ENCODE results near the gene MAPK8IP3. TPM values are rescaled to one million over a fixed set of nuclear protein-coding genes. Genes with fewer than 3 reads are reported as not detected.

Gene MAPK8IP3
- total RNA-seq, 2 experiments from 2014 or later = 290 to 297 TPM

GRCh38 chr16:1792836-1793577, 87.0 kb downstream of the MAPK8IP3 start:
- POLR2A ChIA-PET = interaction anchor here (2.2 kb wide), 1 partner anchor 10 kb away, joined by 9 read pairs; the partner anchor contains the start of genes NUBP2 and SPSB3
- ATAC-seq (ENCODE audit: poor library complexity) = no peak

GRCh38 chr16:1793578-1794220, 87.7 kb downstream of the MAPK8IP3 start, which contains the start of gene IGFALS:
TSS of gene IGFALS (minus strand) at chr16:1793705. CDS start at chr16:1793652, 53 bp downstream.
- Histone ChIP-seq H3K36me3 (ENCODE audit: insufficient read depth, low read length) (peaks cover 12% of the 10 kb centered on the region), H3K9me3 (ENCODE audit: control insufficient read depth in 1 of 2, insufficient read depth in 1 of 2, low read length in 2 of 2) (peaks cover 11 to 15% of the 10 kb centered on the region in 2 experiments), H3K27ac (ENCODE audit: low read depth in 1 of 2, low read length in 2 of 2) (no peak within 1 kb of the TSS), H3K27me3 (ENCODE audit: control insufficient read depth in 1 of 2, insufficient read depth in 2 of 2, low read length in 2 of 2) (no peaks in the 10 kb centered on the region), H3K4me3 (ENCODE audit: low read length) (no peak within 1 kb of the TSS), H3K4me1 (ENCODE audit: insufficient read depth, low read length) (no peaks in the 10 kb centered on the region)
- Mint-ChIP-seq H3K9me3 (peaks cover 3% of the 10 kb centered on the region), H3K27me3 (no peaks in the 10 kb centered on the region), H3K36me3 (ENCODE audit: low read depth) (peaks cover 10% of the 10 kb centered on the region), H3K4me3 (no peak within 1 kb of the TSS), H3K27ac (no peak within 1 kb of the TSS), H3K4me1 (ENCODE audit: low read depth) (no peaks in the 10 kb centered on the region)
- TF ChIP-seq CTCF (IDR thresholded peaks at IDR 0.05) = no peak
- DNase-seq (peak in 1 of 14 experiments; percentile 16), ATAC-seq (ENCODE audit: poor library complexity) (no peak)
- ChIA-PET CTCF (no interaction called here), POLR2A (interaction anchor here (2.2 kb wide), 1 partner anchor 11 kb away, joined by 9 read pairs; the partner anchor contains the start of genes NUBP2 and SPSB3)
- intact Hi-C loops (cut with DNase I, micrococcal nuclease) = no loop called here

More at GRCh38 chr16:1792836-1793577, 87.0 kb downstream of the MAPK8IP3 start:
- CTCF ChIA-PET = no interaction called here
- Histone ChIP-seq H3K4me1 (ENCODE audit: insufficient read depth, low read length) (no peaks in the 10 kb centered on the region), H3K36me3 (ENCODE audit: insufficient read depth, low read length) (peaks cover 19% of the 10 kb centered on the region), H3K4me3 (ENCODE audit: low read length) (no peak overlapping the region), H3K27ac (ENCODE audit: low read depth in 1 of 2, low read length in 2 of 2) (no peak overlapping the region), H3K27me3 (ENCODE audit: control insufficient read depth in 1 of 2, insufficient read depth in 2 of 2, low read length in 2 of 2) (no peaks in the 10 kb centered on the region), H3K9me3 (ENCODE audit: control insufficient read depth in 1 of 2, insufficient read depth in 1 of 2, low read length in 2 of 2) (peaks cover 7 to 8% of the 10 kb centered on the region in 2 experiments)
- no peaks in the 10 kb centered on the region for H3K27me3 Mint-ChIP-seq
- H3K36me3 Mint-ChIP-seq (ENCODE audit: low read depth) = peaks cover 11% of the 10 kb centered on the region
- no peak for TF ChIP-seq CTCF (IDR thresholded peaks at IDR 0.05)
- H3K9me3 Mint-ChIP-seq = peaks cover 3% of the 10 kb centered on the region
- intact Hi-C loops (cut with DNase I, micrococcal nuclease) = no loop called here
- H3K4me1 Mint-ChIP-seq (ENCODE audit: low read depth) = no peaks in the 10 kb centered on the region
- peak in 1 of 14 experiments; percentile 16 for DNase-seq
- no peak overlapping the region for H3K4me3 Mint-ChIP-seq
- no peak overlapping the region for H3K27ac Mint-ChIP-seq

- ChIA-PET CTCF (no interaction called here), POLR2A (interaction anchor here (2.2 kb wide), 1 partner anchor 12 kb away, joined by 9 read pairs; the partner anchor contains the start of genes NUBP2 and SPSB3)
- Histone ChIP-seq H3K27me3 (ENCODE audit: control insufficient read depth in 1 of 2, insufficient read depth in 2 of 2, low read length in 2 of 2) (no peaks in the 10 kb centered on the region), H3K4me3 (ENCODE audit: low read length) (no peak overlapping the region), H3K27ac (ENCODE audit: low read depth in 1 of 2, low read length in 2 of 2) (no peak overlapping the region), H3K4me1 (ENCODE audit: insufficient read depth, low read length) (no peaks in the 10 kb centered on the region), H3K36me3 (ENCODE audit: insufficient read depth, low read length) (peaks cover 6% of the 10 kb centered on the region), H3K9me3 (ENCODE audit: control insufficient read depth in 1 of 2, insufficient read depth in 1 of 2, low read length in 2 of 2) (peaks cover 11 to 19% of the 10 kb centered on the region in 2 experiments)
- no peaks in the 10 kb centered on the region for H3K4me1 Mint-ChIP-seq (ENCODE audit: low read depth)
- no peak for TF ChIP-seq CTCF (IDR thresholded peaks at IDR 0.05)
- peaks cover 3% of the 10 kb centered on the region for H3K9me3 Mint-ChIP-seq
- DNase-seq (peak in 1 of 14 experiments; percentile 20), ATAC-seq (ENCODE audit: poor library complexity) (no peak)
- H3K27me3 Mint-ChIP-seq = no peaks in the 10 kb centered on the region
- H3K27ac Mint-ChIP-seq = no peak overlapping the region
- intact Hi-C loops (cut with DNase I, micrococcal nuclease) = no loop called here
- no peak overlapping the region for H3K4me3 Mint-ChIP-seq
- peaks cover 4% of the 10 kb centered on the region for H3K36me3 Mint-ChIP-seq (ENCODE audit: low read depth)
Measured at GRCh38 chr16:1794221-1794871, 88.4 kb downstream of the MAPK8IP3 start.
